GM06990 (cell line): Measurements from ENCODE around the gene ADAM22.
"Not testable (repeated sequence)": the region's sequence is repeated elsewhere in the genome, so short reads cannot be mapped to it uniquely, and the experiment has no call there.

ENCODE experiments used
- DNase-seq: peaks from one replicate; pipeline ENCODE4 v3.0.0-alpha.2; 2011; ENCODE audit not compliant: insufficient read length; ENCODE audit errors: extremely low read depth
- H3K27me3 ChIP-seq: replicated peaks from 2 replicates; pipeline ENCODE4 v1.6.0; 2011; ENCODE audit warnings: low read length; ENCODE audit not compliant: control insufficient read depth, insufficient read depth
- H3K36me3 ChIP-seq: 2 replicates; pipeline ENCODE4 v1.5.1; 2011; ENCODE audit warnings: low read length; ENCODE audit not compliant: control insufficient read depth, insufficient read depth
- H3K4me3 ChIP-seq: replicated peaks from 2 replicates; pipeline ENCODE4 v1.5.1; 2011; ENCODE audit warnings: low read depth, mild to moderate bottlenecking, control low read depth, low read length
- TF ChIP-seq, protein P1 (sequence below): IDR thresholded peaks from 2 replicates; pipeline ENCODE4 v1.5.1; 2011; ENCODE audit warnings: low read length, control low read depth, mild to moderate bottlenecking, inconsistent platforms; ENCODE audit not compliant: insufficient read depth, poor library complexity, severe bottlenecking

The ADAM22 gene

GRCh38 chr7:87912121-87912520, 21.9 kb upstream of the ADAM22 start:
- Histone ChIP-seq H3K27me3 (no peaks in the 10 kb centered on the region), H3K4me3 (no peak overlapping the region), H3K36me3 (no peaks in the 10 kb centered on the region; the same call in none of the 2 replicates)
- TF ChIP-seq, protein P1, sequence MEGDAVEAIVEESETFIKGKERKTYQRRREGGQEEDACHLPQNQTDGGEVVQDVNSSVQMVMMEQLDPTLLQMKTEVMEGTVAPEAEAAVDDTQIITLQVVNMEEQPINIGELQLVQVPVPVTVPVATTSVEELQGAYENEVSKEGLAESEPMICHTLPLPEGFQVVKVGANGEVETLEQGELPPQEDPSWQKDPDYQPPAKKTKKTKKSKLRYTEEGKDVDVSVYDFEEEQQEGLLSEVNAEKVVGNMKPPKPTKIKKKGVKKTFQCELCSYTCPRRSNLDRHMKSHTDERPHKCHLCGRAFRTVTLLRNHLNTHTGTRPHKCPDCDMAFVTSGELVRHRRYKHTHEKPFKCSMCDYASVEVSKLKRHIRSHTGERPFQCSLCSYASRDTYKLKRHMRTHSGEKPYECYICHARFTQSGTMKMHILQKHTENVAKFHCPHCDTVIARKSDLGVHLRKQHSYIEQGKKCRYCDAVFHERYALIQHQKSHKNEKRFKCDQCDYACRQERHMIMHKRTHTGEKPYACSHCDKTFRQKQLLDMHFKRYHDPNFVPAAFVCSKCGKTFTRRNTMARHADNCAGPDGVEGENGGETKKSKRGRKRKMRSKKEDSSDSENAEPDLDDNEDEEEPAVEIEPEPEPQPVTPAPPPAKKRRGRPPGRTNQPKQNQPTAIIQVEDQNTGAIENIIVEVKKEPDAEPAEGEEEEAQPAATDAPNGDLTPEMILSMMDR = no peak
- DNase-seq = no peak

DNA sequence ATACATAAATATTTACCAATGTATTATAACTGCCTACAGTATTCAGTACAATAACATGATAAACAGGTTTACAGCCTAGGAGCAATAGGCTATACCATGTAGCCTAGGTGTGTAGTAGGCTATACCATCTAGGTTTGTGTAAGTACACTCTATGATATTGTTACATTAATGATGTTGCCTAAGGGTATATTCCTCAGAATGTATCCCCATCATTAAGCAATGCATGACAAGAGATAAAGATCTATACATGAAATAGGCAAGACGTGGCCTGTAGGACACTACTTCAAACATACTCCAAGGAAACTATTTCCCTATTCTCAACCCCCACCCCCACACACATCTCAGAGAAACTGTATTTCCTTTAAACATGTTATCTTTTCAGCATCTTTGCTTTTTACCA, 15.3 kb upstream of the ADAM22 start:
- DNase-seq = no peak
- H3K27me3 ChIP-seq = no peaks in the 10 kb centered on the region
- no peaks in the 10 kb centered on the region for H3K36me3 ChIP-seq
- TF ChIP-seq, protein P1 = no peak
- H3K4me3 ChIP-seq = no peak overlapping the region

- TF ChIP-seq, protein P1 = no peak
- Histone ChIP-seq H3K27me3 (no peaks in the 10 kb centered on the region), H3K36me3 (no peaks in the 10 kb centered on the region), H3K4me3 (no peak overlapping the region)
- DNase-seq = no peak
Measured at GRCh38 chr7:87919875-87920274, 14.2 kb upstream of the ADAM22 start.

DNA sequence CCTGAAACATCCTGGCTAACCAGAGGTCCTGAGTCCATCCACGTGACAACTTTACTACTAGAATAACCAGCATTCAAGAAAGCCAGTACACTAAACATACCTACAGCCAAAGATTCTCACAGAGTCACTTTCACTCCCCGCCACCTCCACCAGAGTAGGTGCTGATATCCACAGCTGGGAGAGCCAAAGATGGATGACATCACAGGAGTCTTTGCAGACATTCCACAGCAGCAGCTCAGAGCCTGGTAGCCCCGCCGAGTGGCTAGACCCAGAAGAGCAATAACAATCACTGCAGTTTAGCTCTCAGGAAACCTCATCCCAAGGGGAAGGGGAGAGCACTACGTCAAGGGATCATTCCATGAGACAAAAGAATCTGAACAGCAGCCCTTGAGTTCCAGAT, 13.5 kb upstream of the ADAM22 start:
- TF ChIP-seq, protein P1 = no peak
- Histone ChIP-seq H3K36me3 (no peaks in the 10 kb centered on the region), H3K4me3 (no peak overlapping the region), H3K27me3 (no peaks in the 10 kb centered on the region)
- DNase-seq = no peak

GRCh38 chr7:87922759-87923395, 11.2 kb upstream of the ADAM22 start:
- DNase-seq, H3K4me3 ChIP-seq, H3K36me3 ChIP-seq, H3K27me3 ChIP-seq: not testable (repeated sequence)

DNA sequence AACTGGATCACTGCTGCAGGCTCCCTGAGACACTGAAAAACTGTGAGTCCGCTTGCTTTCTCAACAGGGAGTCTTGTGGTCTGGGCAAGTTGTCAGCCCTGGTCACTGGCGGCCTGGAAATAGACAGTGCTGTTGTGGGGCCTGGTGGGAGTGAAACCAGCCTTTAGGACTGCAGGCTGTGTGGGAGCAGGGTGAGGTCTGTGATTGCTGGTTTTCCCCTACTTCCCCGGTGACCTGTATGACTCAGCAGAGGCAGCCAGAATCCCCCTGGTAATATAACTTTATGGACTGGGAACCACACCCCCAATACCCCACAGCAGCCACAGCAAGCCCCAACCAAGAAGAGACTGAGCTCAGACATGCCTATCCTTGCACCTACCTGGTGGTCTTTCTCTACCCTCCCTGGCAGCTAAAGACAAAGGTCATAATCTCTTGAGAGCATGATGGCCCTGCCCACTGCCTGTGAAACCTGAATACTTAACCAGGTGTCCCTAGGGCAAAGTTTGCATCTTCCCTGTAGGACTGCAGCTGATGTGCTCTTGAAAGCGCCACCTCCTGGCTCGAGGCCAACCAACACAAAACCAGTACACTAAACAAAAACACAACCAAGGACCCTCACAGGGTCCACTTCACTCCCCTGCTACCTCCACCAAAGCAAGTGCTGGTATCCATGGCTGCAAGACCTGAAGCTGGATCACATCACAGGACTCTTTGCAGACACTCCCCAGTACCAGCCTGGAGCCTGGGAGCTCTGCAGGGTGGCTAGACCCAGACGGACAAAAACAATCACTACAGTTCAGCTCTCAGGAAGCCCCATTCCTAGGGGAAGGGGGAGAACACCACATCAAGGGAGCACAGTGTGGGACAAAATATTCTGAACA, 7.2 kb upstream of the ADAM22 start:
- H3K4me3 ChIP-seq = peak overlapping the region; percentile 58
- peak; percentile 75 for DNase-seq
- no peaks in the 10 kb centered on the region for H3K36me3 ChIP-seq
- no peaks in the 10 kb centered on the region for H3K27me3 ChIP-seq
- TF ChIP-seq, protein P1 = peak; percentile 63
